B cell (primary cell): ENCODE results near the gene CCNB1. TPM values are rescaled to one million over a fixed set of nuclear protein-coding genes. Genes with fewer than 3 reads are reported as not detected.

Source experiments
- ATAC-seq: fragments of 200-7000 bp; cut with Tn5 transposase; one replicate; pipeline ENCODE4 v1.10.0; 2021; ENCODE audit warnings: low read depth, mild to moderate bottlenecking, moderate number of reproducible peaks, moderate library complexity
- CTCF ChIA-PET: fragments of 350-600 bp; sonication (Branson Sonifier 250); formaldehyde crosslinking; loops from one replicate; lab custom pipeline; 2021; ENCODE audit warnings: antibody characterized with exemption, inconsistent platforms; lab: Charles Lee
- POLR2A ChIA-PET: fragments of 350-600 bp; sonication (Branson Sonifier 250); formaldehyde crosslinking; loops from one replicate; lab custom pipeline; 2021; ENCODE audit warnings: antibody characterized with exemption; lab: Charles Lee
- DNase-seq: peaks from one replicate; pipeline ENCODE4 v3.0.0; 2013
- H2AFZ ChIP-seq: 2 replicates; pipeline ENCODE4 v1.6.1; 2012; ENCODE audit warnings: mild to moderate bottlenecking, low read depth, low read length; ENCODE audit not compliant: insufficient read depth, poor library complexity, severe bottlenecking
- H3K27ac ChIP-seq, 2 donors: 1 replicate in 1 of 2; 2 replicates in 1 of 2; pipeline ENCODE4 v1.5.1; 2012 to 2013; ENCODE audit warnings: low read length in 2 of 2, mild to moderate bottlenecking in 2 of 2, moderate library complexity in 1 of 2
- H3K27me3 ChIP-seq, 4 experiments: fragments of 200-600 bp in 1 of 4; sonication (generic) in 1 of 4; replicated peaks in 1 of 4; 1 replicate in 2 of 4; 2 replicates in 2 of 4; pipeline versions ENCODE4 v1.6.1 to v1.7.0; 2013 to 2016; ENCODE audit warnings: low read length in 3 of 4, mild to moderate bottlenecking in 2 of 4, mixed read lengths in 1 of 4, moderate library complexity in 1 of 4; ENCODE audit not compliant: insufficient read depth in 4 of 4, control insufficient read depth in 3 of 4; ENCODE audit errors: control extremely low read depth in 1 of 4
- H3K36me3 ChIP-seq, 2 experiments: replicated peaks in 1 of 2; 1 replicate in 1 of 2; 2 replicates in 1 of 2; pipeline versions ENCODE4 v1.6.1 to v1.7.1; 2013; ENCODE audit warnings: low read length in 1 of 2; ENCODE audit not compliant: insufficient read depth in 2 of 2, control insufficient read depth in 1 of 2; ENCODE audit errors: control extremely low read depth in 1 of 2, extremely low read depth in 1 of 2
- H3K4me1 ChIP-seq, 2 donors: fragments of 200-600 bp in 1 of 2; sonication (generic) in 1 of 2; 1 replicate in 1 of 2; 2 replicates in 1 of 2; pipeline versions ENCODE4 v1.5.1 to v1.6.1; 2013 to 2017; ENCODE audit warnings: low read length in 2 of 2; ENCODE audit not compliant: control insufficient read depth in 2 of 2, insufficient read depth in 2 of 2
- H3K4me2 ChIP-seq: replicated peaks from 2 replicates; pipeline ENCODE3; 2012; ENCODE audit warnings: mild to moderate bottlenecking, low read depth, low read length; ENCODE audit not compliant: poor library complexity, severe bottlenecking
- H3K4me3 ChIP-seq, 5 experiments: fragments of 200-600 bp in 1 of 5; sonication (generic) in 1 of 5; 1 replicate in 3 of 5; 2 replicates in 2 of 5; pipeline versions ENCODE4 v1.5.1 to v1.7.0; 2011 to 2016; ENCODE audit warnings: low read length in 4 of 5, mild to moderate bottlenecking in 4 of 5, low read depth in 2 of 5, control low read depth in 1 of 5, moderate library complexity in 1 of 5; ENCODE audit not compliant: insufficient read depth in 1 of 5; ENCODE audit errors: control extremely low read depth in 1 of 5, extremely low read depth in 1 of 5
- H3K79me2 ChIP-seq: fragments of 200-600 bp; sonication (generic); one replicate; pipeline ENCODE4 v1.6.0; 2016; ENCODE audit warnings: low read length; ENCODE audit not compliant: control insufficient read depth, insufficient read depth
- H3K9ac ChIP-seq: fragments of 200-600 bp; sonication (generic); 2 replicates; pipeline ENCODE4 v1.6.1; 2017; ENCODE audit warnings: mild to moderate bottlenecking, low read length, moderate library complexity
- H3K9me3 ChIP-seq, 3 donors: one replicate each; pipeline versions ENCODE4 v1.6.1 to v1.7.1; 2013; ENCODE audit warnings: low read length in 2 of 3; ENCODE audit not compliant: control insufficient read depth in 2 of 3, insufficient read depth in 1 of 3; ENCODE audit errors: control extremely low read depth in 1 of 3
- H4K20me1 ChIP-seq: 2 replicates; pipeline ENCODE4 v1.6.0; 2012; ENCODE audit warnings: mild to moderate bottlenecking, low read length; ENCODE audit not compliant: insufficient read depth, control insufficient read depth, poor library complexity, severe bottlenecking
- H3K27ac Mint-ChIP-seq: one replicate; pipeline ENCODE4 v1.8.0; 2021; ENCODE audit warnings: mixed read lengths
- H3K27me3 Mint-ChIP-seq: one replicate; pipeline ENCODE4 v1.8.0; 2021; ENCODE audit warnings: mixed read lengths
- H3K4me1 Mint-ChIP-seq: one replicate; pipeline ENCODE4 v1.8.0; 2021; ENCODE audit warnings: mixed read lengths
- H3K4me3 Mint-ChIP-seq: one replicate; pipeline ENCODE4 v1.8.0; 2021; ENCODE audit warnings: mixed read lengths
- H3K9me3 Mint-ChIP-seq: one replicate; pipeline ENCODE4 v1.8.0; 2022; ENCODE audit warnings: mixed read lengths; ENCODE audit not compliant: insufficient read depth
- EZH2 ChIP-seq: IDR thresholded peaks from 2 replicates; pipeline ENCODE4 v1.6.1; 2012; ENCODE audit warnings: borderline replicate concordance, low read depth, mild to moderate bottlenecking, moderate library complexity, low read length; ENCODE audit not compliant: insufficient read depth, poor library complexity, severe bottlenecking
- WGBS: methylation state at CpG from one replicate; pipeline ENCODE4 v1.1.5; 2013; ENCODE audit warnings: missing lambda C conversion rate; ENCODE audit not compliant: insufficient coverage; 5-methylcytosine and 5-hydroxymethylcytosine counted together
- intact Hi-C: fragments of 100-400 bp; cut with micrococcal nuclease; formaldehyde crosslinking; loops from one replicate; pipeline ENCODE4 v1.10.0; 2022
- polyA plus RNA-seq: library from polyadenylated mRNA; depleted of rRNA; stranded (reverse); fragments of >200 nt; gene quantifications from 2 replicates; pipeline ENCODE4 v1.2.3, GENCODE V29; 2012
- total RNA-seq, 2 donors: library from RNA; stranded (reverse); fragments of 120-200 nt in 1 of 2; gene quantifications; 1 replicate in 1 of 2; 2 replicates in 1 of 2; pipeline versions ENCODE4 v1.2.3 to v1.2.4, GENCODE V29; 2013 to 2022
- TF ChIP-seq, protein P1 (sequence below): fragments of 200-600 bp; IDR thresholded peaks from one replicate; pipeline ENCODE4 v1.8.0; 2022; ENCODE audit warnings: antibody characterized with exemption, mild to moderate bottlenecking

CCNB1 gene
- total and polyA plus RNA-seq, 2 donors (not counting 1 experiment from before 2014, with no cell fraction given), result 2.7 to 8.6 TPM

DNA sequence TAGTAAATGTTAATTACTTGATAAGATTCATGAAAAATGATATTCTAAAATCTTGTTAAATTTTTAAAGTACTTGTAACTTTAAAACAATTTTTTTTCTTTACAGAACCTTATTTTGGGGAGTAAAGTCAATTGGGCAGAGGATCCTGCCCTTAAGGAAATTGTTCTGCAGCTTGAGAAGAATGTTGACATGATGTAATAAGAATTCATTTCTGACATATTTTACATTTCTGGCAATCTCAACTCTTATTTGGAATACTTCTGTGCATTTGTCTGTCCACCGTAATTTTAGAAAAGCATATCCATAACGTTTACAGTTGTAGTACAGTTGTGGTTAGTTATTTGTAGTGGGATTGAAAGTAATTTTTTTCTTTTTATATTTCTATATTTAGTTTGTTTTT is 42.7 kb downstream of the CCNB1 start:
- ChIA-PET POLR2A (no interaction called here), CTCF (no interaction called here)
- no peaks in the 10 kb centered on the region for H3K9me3 ChIP-seq
- no peaks in the 10 kb centered on the region for H3K27me3 Mint-ChIP-seq
- no peak overlapping the region for H3K9ac ChIP-seq
- no peaks in the 10 kb centered on the region for H3K27me3 ChIP-seq
- no peaks in the 10 kb centered on the region for H3K4me1 ChIP-seq
- no peaks in the 10 kb centered on the region for H3K4me1 Mint-ChIP-seq
- ATAC-seq, result no peak
- no peak overlapping the region for H3K27ac Mint-ChIP-seq
- H3K9me3 Mint-ChIP-seq, result no peaks in the 10 kb centered on the region
- no peak overlapping the region for H3K4me2 ChIP-seq
- WGBS, result no CpG with 5 or more reads among the region's 2 CpGs
- no peaks in the 10 kb centered on the region for H3K36me3 ChIP-seq
- H3K79me2 ChIP-seq, result no peaks in the 10 kb centered on the region
- H4K20me1 ChIP-seq, result no peaks in the 10 kb centered on the region
- no peak overlapping the region for H2AFZ ChIP-seq
- intact Hi-C loops, result no loop called here
- no peak for TF ChIP-seq EZH2
- TF ChIP-seq, protein P1, sequence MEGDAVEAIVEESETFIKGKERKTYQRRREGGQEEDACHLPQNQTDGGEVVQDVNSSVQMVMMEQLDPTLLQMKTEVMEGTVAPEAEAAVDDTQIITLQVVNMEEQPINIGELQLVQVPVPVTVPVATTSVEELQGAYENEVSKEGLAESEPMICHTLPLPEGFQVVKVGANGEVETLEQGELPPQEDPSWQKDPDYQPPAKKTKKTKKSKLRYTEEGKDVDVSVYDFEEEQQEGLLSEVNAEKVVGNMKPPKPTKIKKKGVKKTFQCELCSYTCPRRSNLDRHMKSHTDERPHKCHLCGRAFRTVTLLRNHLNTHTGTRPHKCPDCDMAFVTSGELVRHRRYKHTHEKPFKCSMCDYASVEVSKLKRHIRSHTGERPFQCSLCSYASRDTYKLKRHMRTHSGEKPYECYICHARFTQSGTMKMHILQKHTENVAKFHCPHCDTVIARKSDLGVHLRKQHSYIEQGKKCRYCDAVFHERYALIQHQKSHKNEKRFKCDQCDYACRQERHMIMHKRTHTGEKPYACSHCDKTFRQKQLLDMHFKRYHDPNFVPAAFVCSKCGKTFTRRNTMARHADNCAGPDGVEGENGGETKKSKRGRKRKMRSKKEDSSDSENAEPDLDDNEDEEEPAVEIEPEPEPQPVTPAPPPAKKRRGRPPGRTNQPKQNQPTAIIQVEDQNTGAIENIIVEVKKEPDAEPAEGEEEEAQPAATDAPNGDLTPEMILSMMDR, result no peak
- no peak overlapping the region for H3K4me3 ChIP-seq
- H3K27ac ChIP-seq, result no peak overlapping the region
- no peak overlapping the region for H3K4me3 Mint-ChIP-seq
- no peak for DNase-seq

DNA sequence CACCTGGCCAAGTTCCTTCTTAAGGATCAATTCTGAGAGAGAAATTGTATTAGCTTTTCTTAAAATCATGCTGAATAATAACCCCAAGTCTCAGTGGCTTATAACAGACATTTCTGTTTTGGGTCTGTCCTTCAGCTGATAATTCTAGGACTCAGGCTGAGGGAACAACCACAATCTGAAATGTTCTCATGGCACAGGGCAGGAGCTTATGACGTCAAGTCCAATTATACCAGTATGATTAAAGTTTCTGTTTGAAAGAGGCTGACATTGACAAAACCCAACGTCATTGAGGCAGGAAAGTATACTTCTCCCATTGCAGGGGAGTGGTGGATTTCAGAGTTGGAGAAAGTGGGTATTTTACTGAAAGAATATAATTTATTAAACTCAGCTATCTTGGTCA is 44.2 kb downstream of the CCNB1 start:
- H3K27me3 Mint-ChIP-seq, result no peaks in the 10 kb centered on the region
- Histone ChIP-seq H3K9ac (no peak overlapping the region), H3K4me1 (no peaks in the 10 kb centered on the region), H3K27ac (no peak overlapping the region), H3K36me3 (no peaks in the 10 kb centered on the region), H3K4me3 (no peak overlapping the region), H3K4me2 (no peak overlapping the region), H2AFZ (no peak overlapping the region), H3K27me3 (no peaks in the 10 kb centered on the region), H3K79me2 (no peaks in the 10 kb centered on the region), H3K9me3 (no peaks in the 10 kb centered on the region), H4K20me1 (no peaks in the 10 kb centered on the region)
- H3K4me1 Mint-ChIP-seq, result peaks cover 4% of the 10 kb centered on the region
- 100% methylated on average over 2 of the region's 2 CpGs for WGBS
- ChIA-PET CTCF (no interaction called here), POLR2A (no interaction called here)
- ATAC-seq (no peak), DNase-seq (no peak)
- H3K27ac Mint-ChIP-seq, result no peak overlapping the region
- H3K9me3 Mint-ChIP-seq, result no peaks in the 10 kb centered on the region
- intact Hi-C loops, result no loop called here
- H3K4me3 Mint-ChIP-seq, result no peak overlapping the region
- no peak for TF ChIP-seq EZH2
- TF ChIP-seq, protein P1, result no peak
